IPS DF 6.9 (cell line): Measurements from ENCODE around the gene INPP5A.

ENCODE experiments used
- DNase-seq: peaks from one replicate; pipeline ENCODE4 v3.0.0-alpha.2; 2013; ENCODE audit warnings: low read depth, low spot score
- H3K27ac ChIP-seq: one replicate; pipeline ENCODE4 v1.5.1; 2013; ENCODE audit warnings: low read length, control low read depth
- H3K27me3 ChIP-seq: 2 replicates; pipeline ENCODE4 v1.6.1; 2013; ENCODE audit warnings: mild to moderate bottlenecking, low read length; ENCODE audit not compliant: control insufficient read depth, insufficient read depth
- H3K36me3 ChIP-seq: 2 replicates; pipeline ENCODE4 v1.6.1; 2013; ENCODE audit warnings: low read length; ENCODE audit not compliant: control insufficient read depth, insufficient read depth
- H3K4me1 ChIP-seq: 2 replicates; pipeline ENCODE4 v1.6.1; 2013; ENCODE audit warnings: low read length; ENCODE audit not compliant: control insufficient read depth, insufficient read depth
- H3K4me3 ChIP-seq: 2 replicates; pipeline ENCODE4 v1.5.1; 2013; ENCODE audit warnings: mild to moderate bottlenecking, low read length
- H3K9me3 ChIP-seq: 2 replicates; pipeline ENCODE4 v1.6.1; 2013; ENCODE audit warnings: low read length, inconsistent platforms; ENCODE audit not compliant: control insufficient read depth, insufficient read depth
- WGBS: extraction: QIAGEN DNeasy Blood & Tissue Kit; methylation state at CpG from one replicate; pipeline ENCODE4 v1.1.7; 2013; ENCODE audit warnings: mixed read lengths, missing lambda C conversion rate; ENCODE audit not compliant: insufficient read length, insufficient coverage; 5-methylcytosine and 5-hydroxymethylcytosine counted together

The INPP5A gene

GRCh38 chr10:132744839-132745238 lies 207.3 kb downstream of the INPP5A start:
- DNase-seq, result no peak
- Histone ChIP-seq H3K4me3 (no peak overlapping the region), H3K27ac (no peak overlapping the region), H3K27me3 (no peaks in the 10 kb centered on the region), H3K9me3 (no peaks in the 10 kb centered on the region), H3K36me3 (no peaks in the 10 kb centered on the region; the same call in 1 of the 2 replicates), H3K4me1 (peaks cover 1% of the 10 kb centered on the region; the same call in 1 of the 2 replicates)
- WGBS, result no CpG with 5 or more reads among the region's 19 CpGs

- no peaks in the 10 kb centered on the region; the same call in 1 of the 2 replicates for H3K36me3 ChIP-seq
- no peak overlapping the region for H3K27ac ChIP-seq
- no CpG with 5 or more reads among the region's 17 CpGs for WGBS
- peaks cover 1% of the 10 kb centered on the region; the same call in 1 of the 2 replicates for H3K4me1 ChIP-seq
- no peaks in the 10 kb centered on the region for H3K27me3 ChIP-seq
- no peaks in the 10 kb centered on the region for H3K9me3 ChIP-seq
- no peak overlapping the region for H3K4me3 ChIP-seq
- no peak for DNase-seq
Observed at GRCh38 chr10:132745511-132745910, 207.9 kb downstream of the INPP5A start.

- Histone ChIP-seq H3K4me3 (no peak overlapping the region), H3K27me3 (no peaks in the 10 kb centered on the region), H3K4me1 (peaks cover 1% of the 10 kb centered on the region; the same call in 1 of the 2 replicates), H3K36me3 (no peaks in the 10 kb centered on the region; the same call in 1 of the 2 replicates), H3K9me3 (no peaks in the 10 kb centered on the region), H3K27ac (no peak overlapping the region)
- DNase-seq, result no peak
- WGBS, result no CpG with 5 or more reads among the region's 13 CpGs
Observed at GRCh38 chr10:132745971-132746370, 208.4 kb downstream of the INPP5A start.

GRCh38 chr10:132746386-132746785 lies 208.8 kb downstream of the INPP5A start:
- peaks cover 1% of the 10 kb centered on the region; the same call in 1 of the 2 replicates for H3K4me1 ChIP-seq
- no CpG with 5 or more reads among the region's 14 CpGs for WGBS
- no peaks in the 10 kb centered on the region for H3K9me3 ChIP-seq
- H3K27ac ChIP-seq, result no peak overlapping the region
- no peaks in the 10 kb centered on the region for H3K27me3 ChIP-seq
- H3K36me3 ChIP-seq, result no peaks in the 10 kb centered on the region; the same call in 1 of the 2 replicates
- no peak for DNase-seq
- H3K4me3 ChIP-seq, result no peak overlapping the region

GRCh38 chr10:132746801-132747625 lies 209.4 kb downstream of the INPP5A start:
- Histone ChIP-seq H3K4me3 (no peak overlapping the region), H3K27me3 (no peaks in the 10 kb centered on the region), H3K4me1 (peaks cover 1% of the 10 kb centered on the region; the same call in 1 of the 2 replicates), H3K27ac (no peak overlapping the region), H3K9me3 (no peaks in the 10 kb centered on the region), H3K36me3 (no peaks in the 10 kb centered on the region; the same call in 1 of the 2 replicates)
- no peak for DNase-seq
- no CpG with 5 or more reads among the region's 29 CpGs for WGBS

GRCh38 chr10:132748135-132748534 lies 210.5 kb downstream of the INPP5A start:
- Histone ChIP-seq H3K27me3 (no peaks in the 10 kb centered on the region), H3K4me3 (no peak overlapping the region), H3K36me3 (no peaks in the 10 kb centered on the region; the same call in 1 of the 2 replicates), H3K27ac (no peak overlapping the region), H3K4me1 (no peaks in the 10 kb centered on the region; the same call in 1 of the 2 replicates), H3K9me3 (no peaks in the 10 kb centered on the region)
- no peak for DNase-seq
- WGBS, result no CpG with 5 or more reads among the region's 15 CpGs

GRCh38 chr10:132748545-132749370 lies 211.2 kb downstream of the INPP5A start:
- no CpG with 5 or more reads among the region's 36 CpGs for WGBS

GRCh38 chr10:132749371-132749795 lies 211.8 kb downstream of the INPP5A start:
- no peaks in the 10 kb centered on the region; the same call in 1 of the 2 replicates for H3K36me3 ChIP-seq
- no peaks in the 10 kb centered on the region for H3K27me3 ChIP-seq
- H3K4me3 ChIP-seq, result no peak overlapping the region
- DNase-seq, result no peak
- no peaks in the 10 kb centered on the region; the same call in 1 of the 2 replicates for H3K4me1 ChIP-seq
- H3K27ac ChIP-seq, result no peak overlapping the region
- no peaks in the 10 kb centered on the region for H3K9me3 ChIP-seq
- WGBS, result no CpG with 5 or more reads among the region's 22 CpGs

More at GRCh38 chr10:132748545-132749370, 211.2 kb downstream of the INPP5A start:
- H3K36me3 ChIP-seq, result no peaks in the 10 kb centered on the region; the same call in 1 of the 2 replicates
- H3K4me1 ChIP-seq, result no peaks in the 10 kb centered on the region; the same call in 1 of the 2 replicates
- no peak for DNase-seq
- H3K27ac ChIP-seq, result no peak overlapping the region
- H3K27me3 ChIP-seq, result no peaks in the 10 kb centered on the region
- no peak overlapping the region for H3K4me3 ChIP-seq
- H3K9me3 ChIP-seq, result no peaks in the 10 kb centered on the region

GRCh38 chr10:132750936-132751335 lies 213.3 kb downstream of the INPP5A start:
- no peaks in the 10 kb centered on the region for H3K4me1 ChIP-seq
- no CpG with 5 or more reads among the region's 14 CpGs for WGBS
- H3K9me3 ChIP-seq, result no peaks in the 10 kb centered on the region
- no peak overlapping the region for H3K27ac ChIP-seq
- DNase-seq, result no peak
- no peak overlapping the region for H3K4me3 ChIP-seq
- no peaks in the 10 kb centered on the region for H3K27me3 ChIP-seq
- H3K36me3 ChIP-seq, result no peaks in the 10 kb centered on the region; the same call in 1 of the 2 replicates

- H3K4me3 ChIP-seq, result no peak overlapping the region
- no CpG with 5 or more reads among the region's 20 CpGs for WGBS
- H3K9me3 ChIP-seq, result no peaks in the 10 kb centered on the region
- H3K4me1 ChIP-seq, result no peaks in the 10 kb centered on the region
- no peak overlapping the region for H3K27ac ChIP-seq
- H3K36me3 ChIP-seq, result no peaks in the 10 kb centered on the region; the same call in 1 of the 2 replicates
- no peak for DNase-seq
- no peaks in the 10 kb centered on the region for H3K27me3 ChIP-seq
Observed at GRCh38 chr10:132752378-132752777, 214.8 kb downstream of the INPP5A start.
